Measurements from ENCODE around the gene LDLRAD4.

GRCh38 chr18:13265911-13266217, 47.3 kb downstream of the LDLRAD4 start:
- TF ChIP-seq CTCF (conservative IDR thresholded peaks at IDR 0.05) (no peak), EZH2 (IDR thresholded peaks at IDR 0.05; ENCODE audit: low read depth) (no peak)

Data from PC-9 (cell line).